ENCODE results near the gene NKRF. TPM values are rescaled to one million over a fixed set of nuclear protein-coding genes. Genes with fewer than 3 reads are reported as not detected.
A peak's percentile ranks its signal among the peaks of the same experiment; 100 is the strongest.

Gene NKRF
- total and polyA plus RNA-seq, 9 of the 15 experiments (the other 6 are each of a cell fraction or from before 2014, with no cell fraction given) = 8.9 to 31.9 (median 19.0) TPM

- peak; percentile 92 for TF ChIP-seq USF2 (CRISPR knock-in tag; IDR thresholded peaks at IDR 0.05)
- peak; percentile 94 for TF ChIP-seq JUND (IDR thresholded peaks at IDR 0.05; ENCODE audit: borderline replicate concordance, low read depth, low read length)
- no peak; the same call in 2 of the 3 replicates for TF ChIP-seq JUND (tag; IDR thresholded peaks at IDR 0.05; ENCODE audit: borderline replicate concordance, low read depth, low read length)
- TF ChIP-seq TAF1 (IDR thresholded peaks at IDR 0.05; ENCODE audit: control insufficient read depth, extremely low read depth, insufficient read depth, low read length, severe bottlenecking) = peak; percentile 78
- TF ChIP-seq ZBTB26 (CRISPR knock-in tag; IDR thresholded peaks at IDR 0.05) = no peak
- TF ChIP-seq ZFP30 (CRISPR knock-in tag; IDR thresholded peaks at IDR 0.05; ENCODE audit: borderline replicate concordance) = no peak
- no peak for TF ChIP-seq ELK3 (CRISPR knock-in tag; IDR thresholded peaks at IDR 0.05)
- no peak for TF ChIP-seq RUNX1 (IDR thresholded peaks at IDR 0.05; ENCODE audit: low read depth)
- TF ChIP-seq ZNF232 (CRISPR knock-in tag; IDR thresholded peaks at IDR 0.05) = no peak
- TF ChIP-seq ZNF143 (CRISPR knock-in tag; IDR thresholded peaks at IDR 0.05) = no peak
- no peak for TF ChIP-seq ZBTB43 (CRISPR knock-in tag; IDR thresholded peaks at IDR 0.05)
- peak; percentile 64 for TF ChIP-seq GTF2E2 (tag; IDR thresholded peaks at IDR 0.05)
- TF ChIP-seq ZSCAN32 (CRISPR knock-in tag; IDR thresholded peaks at IDR 0.05) = no peak
- no peak for TF ChIP-seq ZFPM2 (CRISPR knock-in tag; IDR thresholded peaks at IDR 0.05)
- TF ChIP-seq ZNF512 (tag; IDR thresholded peaks at IDR 0.05) = no peak
- peak; percentile 22; the same call in 1 of the 2 replicates for TF ChIP-seq ESRRA (IDR thresholded peaks at IDR 0.05; ENCODE audit: borderline replicate concordance, low read depth)
- peak; percentile 84 for TF ChIP-seq KHSRP (IDR thresholded peaks at IDR 0.05)
- TF ChIP-seq E2F6 (IDR thresholded peaks at IDR 0.05; ENCODE audit: borderline replicate concordance in 1 of 2, extremely low read depth in 1 of 2, insufficient read depth in 1 of 2, insufficient read length in 1 of 2, low read depth in 1 of 2, low read length in 1 of 2, poor library complexity in 1 of 2, severe bottlenecking in 1 of 2) = peak in 1 of 2 experiments; percentile 38
- TF ChIP-seq EP400 (IDR thresholded peaks at IDR 0.05) = peak; percentile 74
- peak; percentile 12 for TF ChIP-seq ASH1L (IDR thresholded peaks at IDR 0.05; ENCODE audit: borderline replicate concordance, low read depth, partially characterized antibody)
- TF ChIP-seq HNRNPLL (IDR thresholded peaks at IDR 0.05; ENCODE audit: low read depth, low read length, poor library complexity, severe bottlenecking) = peak; percentile 65
Measured at GRCh38 chrX:119565107-119565663, 41.0 kb downstream of the NKRF start, which contains the start of gene STEEP1 (continued).
